ENCODE data around the gene HNF1B. TPM values are rescaled to one million over a fixed set of nuclear protein-coding genes. Genes with fewer than 3 reads are reported as not detected.

The HNF1B gene
- total and polyA plus RNA-seq, 4 donors = 1.6 to 5.7 (median 4.5) TPM

- no peaks in the 10 kb centered on the region for H3K36me3 ChIP-seq (ENCODE audit: control insufficient read depth in 4 of 4, insufficient read depth in 3 of 4, low read depth in 1 of 4, low read length in 3 of 4)
- H3K9me3 ChIP-seq (ENCODE audit: control insufficient read depth in 4 of 4, low read length in 3 of 4) = no peaks in the 10 kb centered on the region
- peaks cover 0 to 23% (median 11%) of the 10 kb centered on the region in 4 donors for H3K4me1 ChIP-seq (ENCODE audit: control insufficient read depth in 4 of 4, insufficient read depth in 4 of 4, low read length in 3 of 4)
- no peak overlapping the region for H3K27ac ChIP-seq (ENCODE audit: low read depth in 1 of 2, low read length in 2 of 2)
- H3K9ac ChIP-seq (ENCODE audit: low read depth in 1 of 2, low read length in 2 of 2) = no peak overlapping the region
- no peak for DNase-seq (ENCODE audit: low spot score)
- TF ChIP-seq GABPA (IDR thresholded peaks at IDR 0.05 in 1 of 2, conservative IDR thresholded peaks at IDR 0.05 in 1 of 2) = no peak
- no peak for TF ChIP-seq CTCF (IDR thresholded peaks at IDR 0.05; ENCODE audit: low read depth, low read length, missing input control)
- TF ChIP-seq FOXA1 (IDR thresholded peaks at IDR 0.05) = no peak
- TF ChIP-seq JUND (IDR thresholded peaks at IDR 0.05) = no peak
- no peak for TF ChIP-seq TAF1 (conservative IDR thresholded peaks at IDR 0.05)
- no peak for TF ChIP-seq RXRA (IDR thresholded peaks at IDR 0.05)
- TF ChIP-seq RAD21 (IDR thresholded peaks at IDR 0.05) = no peak
- TF ChIP-seq HNF4G (IDR thresholded peaks at IDR 0.05) = no peak
- TF ChIP-seq NR2F2 (IDR thresholded peaks at IDR 0.05) = no peak
- TF ChIP-seq ATF3 (IDR thresholded peaks at IDR 0.05) = no peak
- no peak for TF ChIP-seq HNF4A (conservative IDR thresholded peaks at IDR 0.05)
- TF ChIP-seq EGR1 (IDR thresholded peaks at IDR 0.05; ENCODE audit: low read depth in 2 of 2) = no peak
- TF ChIP-seq YY1 (IDR thresholded peaks at IDR 0.05) = no peak
- TF ChIP-seq ZBTB33 (IDR thresholded peaks at IDR 0.05) = no peak
- no peak overlapping the region for H3K4me3 ChIP-seq (ENCODE audit: low read depth in 1 of 3, low read length in 3 of 3)
- no peaks in the 10 kb centered on the region for H3K27me3 ChIP-seq (ENCODE audit: control insufficient read depth in 4 of 4, insufficient read depth in 4 of 4, low read length in 3 of 4)
- WGBS = 88% methylated on average over 1 of the region's 1 CpG
These were observed 70.3 kb downstream of the HNF1B start for GRCh38 chr17:37674511-37674910.

GRCh38 chr17:37673386-37673785 is 71.5 kb downstream of the HNF1B start:
- 99% methylated on average over 2 of the region's 2 CpGs for WGBS
- H3K27ac ChIP-seq (ENCODE audit: low read depth in 1 of 2, low read length in 2 of 2) = no peak overlapping the region
- H3K27me3 ChIP-seq (ENCODE audit: control insufficient read depth in 4 of 4, insufficient read depth in 4 of 4, low read length in 3 of 4) = no peaks in the 10 kb centered on the region
- DNase-seq (ENCODE audit: low spot score) = no peak
- no peaks in the 10 kb centered on the region for H3K36me3 ChIP-seq (ENCODE audit: control insufficient read depth in 4 of 4, insufficient read depth in 3 of 4, low read depth in 1 of 4, low read length in 3 of 4)
- no peak for TF ChIP-seq JUND (IDR thresholded peaks at IDR 0.05)
- no peak for TF ChIP-seq ZBTB33 (IDR thresholded peaks at IDR 0.05)
- TF ChIP-seq RAD21 (IDR thresholded peaks at IDR 0.05) = no peak
- no peak for TF ChIP-seq HNF4G (IDR thresholded peaks at IDR 0.05)
- no peak for TF ChIP-seq FOXA1 (IDR thresholded peaks at IDR 0.05)
- no peak for TF ChIP-seq MAX (IDR thresholded peaks at IDR 0.05)
- TF ChIP-seq SP1 (IDR thresholded peaks at IDR 0.05) = no peak
- TF ChIP-seq YY1 (IDR thresholded peaks at IDR 0.05) = no peak
- no peak for TF ChIP-seq REST (IDR thresholded peaks at IDR 0.05)
- H3K4me3 ChIP-seq (ENCODE audit: low read depth in 1 of 3, low read length in 3 of 3) = no peak overlapping the region
- no peaks in the 10 kb centered on the region for H3K9me3 ChIP-seq (ENCODE audit: control insufficient read depth in 4 of 4, low read length in 3 of 4)
- H3K9ac ChIP-seq (ENCODE audit: low read depth in 1 of 2, low read length in 2 of 2) = no peak overlapping the region
- peaks cover 0 to 23% (median 11%) of the 10 kb centered on the region in 4 donors for H3K4me1 ChIP-seq (ENCODE audit: control insufficient read depth in 4 of 4, insufficient read depth in 4 of 4, low read length in 3 of 4)
